HEK293 (cell line): ENCODE results near the gene ATF6B.
"Not testable (repeated sequence)": the region's sequence is repeated elsewhere in the genome, so short reads cannot be mapped to it uniquely, and the experiment has no call there.

Experiments
- CTCF ChIA-PET: fragments of 350-600 bp; formaldehyde crosslinking; extraction: SDS; loops from one replicate; lab custom pipeline; 2021; ENCODE audit warnings: antibody characterized with exemption; lab: Yijun Ruan, JAX
- POLR2A ChIA-PET: fragments of 300-600 bp; formaldehyde crosslinking; extraction: SDS; loops from one replicate; lab custom pipeline; 2020; ENCODE audit warnings: antibody characterized with exemption, inconsistent platforms; lab: Yijun Ruan, JAX
- H3K27ac ChIP-seq: fragments of 200-500 bp; sonication (Bioruptor generic); 2 replicates; pipeline ENCODE4 v1.5.1; 2014; ENCODE audit warnings: low read depth, low read length, control low read depth, inconsistent platforms; ENCODE audit errors: extremely low read depth
- H3K36me3 ChIP-seq, 2 experiments: fragments of 200-500 bp in 1 of 2; sonication (Bioruptor generic) in 1 of 2; 1 replicate in 1 of 2; 2 replicates in 1 of 2; pipeline ENCODE4 v1.5.1; 2014 to 2017; ENCODE audit warnings: inconsistent platforms in 2 of 2, low read length in 2 of 2; ENCODE audit not compliant: control insufficient read depth in 2 of 2, insufficient read depth in 1 of 2
- H3K4me1 ChIP-seq: fragments of 200-500 bp; sonication (Bioruptor generic); 2 replicates; pipeline ENCODE4 v1.5.1; 2014; ENCODE audit warnings: mild to moderate bottlenecking, low read length, inconsistent platforms; ENCODE audit not compliant: control insufficient read depth, insufficient read depth
- H3K4me3 ChIP-seq: 2 replicates; pipeline ENCODE4 v1.5.1; 2011; ENCODE audit warnings: low read depth, mild to moderate bottlenecking, control low read depth, low read length, moderate library complexity
- H3K9me3 ChIP-seq: fragments of 200-500 bp; sonication (Bioruptor generic); 2 replicates; pipeline ENCODE4 v1.5.1; 2014; ENCODE audit warnings: low read depth, low read length, inconsistent platforms; ENCODE audit not compliant: control insufficient read depth, insufficient read depth
- GLI4 ChIP-seq: fragments of 450-650 bp; formaldehyde crosslinking; IDR thresholded peaks from 2 replicates; pipeline ENCODE4 v1.5.1; 2016; ENCODE audit warnings: missing biosample characterization, missing genetic modification characterization
- SP2 ChIP-seq: fragments of 450-650 bp; formaldehyde crosslinking; IDR thresholded peaks from 2 replicates; pipeline ENCODE4 v1.5.1; 2016; ENCODE audit warnings: missing biosample characterization, missing genetic modification characterization
- TRIM28 ChIP-seq: IDR thresholded peaks from 2 replicates; pipeline ENCODE4 v1.6.1; 2011; ENCODE audit warnings: low read length, control low read depth, borderline replicate concordance
- ZBTB8A ChIP-seq: fragments of 450-650 bp; formaldehyde crosslinking; IDR thresholded peaks from 2 replicates; pipeline ENCODE4 v1.5.1; 2016; ENCODE audit warnings: missing biosample characterization, missing genetic modification characterization
- ZFP37 ChIP-seq: fragments of 450-650 bp; formaldehyde crosslinking; IDR thresholded peaks from 2 replicates; pipeline ENCODE4 v1.5.1; 2016; ENCODE audit warnings: missing biosample characterization, missing genetic modification characterization
- ZIC2 ChIP-seq: fragments of 450-650 bp; formaldehyde crosslinking; IDR thresholded peaks from 2 replicates; pipeline ENCODE4 v1.5.1; 2016; ENCODE audit warnings: missing biosample characterization, missing genetic modification characterization
- ZNF184 ChIP-seq: fragments of 450-650 bp; IDR thresholded peaks from 2 replicates; pipeline ENCODE4 v1.5.1; 2018; ENCODE audit warnings: missing biosample characterization, mild to moderate bottlenecking, missing genetic modification characterization
- ZNF214 ChIP-seq: fragments of 450-650 bp; formaldehyde crosslinking; IDR thresholded peaks from 2 replicates; pipeline ENCODE4 v1.5.1; 2017; ENCODE audit warnings: missing biosample characterization, mild to moderate bottlenecking, missing genetic modification characterization, borderline replicate concordance
- ZNF248 ChIP-seq: fragments of 450-650 bp; formaldehyde crosslinking; IDR thresholded peaks from 2 replicates; pipeline ENCODE4 v1.5.1; 2017; ENCODE audit warnings: missing biosample characterization, missing genetic modification characterization
- ZNF311 ChIP-seq: fragments of 450-650 bp; formaldehyde crosslinking; IDR thresholded peaks from 2 replicates; pipeline ENCODE4 v1.5.1; 2017; ENCODE audit warnings: missing biosample characterization, missing genetic modification characterization, borderline replicate concordance
- ZNF549 ChIP-seq: fragments of 450-650 bp; IDR thresholded peaks from 2 replicates; pipeline ENCODE4 v1.5.1; 2018; ENCODE audit warnings: missing biosample characterization, missing genetic modification characterization, mild to moderate bottlenecking, inconsistent platforms, moderate library complexity
- ZNF555 ChIP-seq: fragments of 450-650 bp; formaldehyde crosslinking; conservative IDR thresholded peaks from 2 replicates; pipeline ENCODE4 v1.5.1; 2017; ENCODE audit warnings: missing biosample characterization, mild to moderate bottlenecking, missing genetic modification characterization, inconsistent platforms
- ZNF558 ChIP-seq: fragments of 450-650 bp; formaldehyde crosslinking; IDR thresholded peaks from 2 replicates; pipeline ENCODE4 v1.5.1; 2016; ENCODE audit warnings: missing biosample characterization, missing genetic modification characterization
- ZNF610 ChIP-seq: fragments of 450-650 bp; formaldehyde crosslinking; IDR thresholded peaks from 2 replicates; pipeline ENCODE4 v1.5.1; 2016; ENCODE audit warnings: missing biosample characterization, missing genetic modification characterization, borderline replicate concordance
- ZNF623 ChIP-seq: fragments of 450-650 bp; formaldehyde crosslinking; IDR thresholded peaks from 2 replicates; pipeline ENCODE4 v1.5.1; 2016; ENCODE audit warnings: missing biosample characterization, missing genetic modification characterization
- ZNF76 ChIP-seq: fragments of 450-650 bp; formaldehyde crosslinking; IDR thresholded peaks from 2 replicates; pipeline ENCODE4; 2016; ENCODE audit warnings: low read depth, missing biosample characterization, missing genetic modification characterization, borderline replicate concordance
- TF ChIP-seq, protein P1 (sequence below): fragments of 450-650 bp; formaldehyde crosslinking; IDR thresholded peaks from 2 replicates; pipeline ENCODE4 v1.5.1; 2016; ENCODE audit warnings: missing biosample characterization, missing genetic modification characterization
- TF ChIP-seq, protein P2 (sequence below): fragments of 450-650 bp; formaldehyde crosslinking; IDR thresholded peaks from 2 replicates; pipeline ENCODE4 v1.5.1; 2017; ENCODE audit warnings: missing biosample characterization, missing genetic modification characterization
- TF ChIP-seq, protein P3 (sequence below): fragments of 450-650 bp; formaldehyde crosslinking; IDR thresholded peaks from 2 replicates; pipeline ENCODE4 v1.5.1; 2017; ENCODE audit warnings: missing biosample characterization, missing genetic modification characterization
- TF ChIP-seq, protein P4 (sequence below): fragments of 450-650 bp; formaldehyde crosslinking; IDR thresholded peaks from 2 replicates; pipeline ENCODE4 v1.5.1; 2016; ENCODE audit warnings: missing biosample characterization, missing genetic modification characterization
- TF ChIP-seq, protein P5 (sequence below): fragments of 450-650 bp; formaldehyde crosslinking; IDR thresholded peaks from 2 replicates; pipeline ENCODE4 v1.5.1; 2017; ENCODE audit warnings: missing biosample characterization, missing genetic modification characterization

The ATF6B gene

DNA sequence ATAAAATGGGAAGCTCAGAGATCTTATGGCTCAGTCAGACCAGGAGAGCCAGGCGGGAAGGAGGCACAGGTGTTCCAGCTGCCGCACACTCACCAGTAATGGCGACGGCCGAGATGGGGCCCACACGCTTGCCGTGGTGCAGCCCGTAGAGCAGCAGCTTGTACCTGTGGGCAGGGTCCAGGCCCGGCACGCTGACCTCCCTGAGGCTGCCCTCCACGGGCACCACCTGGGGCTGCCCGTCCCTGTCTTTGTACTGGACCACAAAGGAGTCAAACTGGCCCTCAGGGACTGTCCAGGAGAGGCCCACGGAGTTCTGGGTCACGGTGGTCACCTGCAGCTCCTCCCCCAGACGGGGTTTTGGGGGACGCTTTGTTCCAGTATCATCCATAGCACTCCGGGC, 58.6 kb downstream of the ATF6B start:
- no peak overlapping the region for H3K4me3 ChIP-seq
- H3K9me3 ChIP-seq, result no peaks in the 10 kb centered on the region
- POLR2A ChIA-PET, result no interaction called here
- CTCF ChIA-PET, result interaction anchor here (1.2 to 1.8 kb wide), 2 partner anchors 21 to 47 kb away, joined by 3 to 8 read pairs; no protein-coding TSS in a partner anchor
- H3K36me3 ChIP-seq, result no peaks in the 10 kb centered on the region
- H3K27ac ChIP-seq, result no peak overlapping the region
- TF ChIP-seq ZNF184 (tag by site-specific recombination) (no peak), ZNF558 (tag by site-specific recombination) (no peak), ZNF311 (tag by site-specific recombination) (no peak), ZNF555 (tag by site-specific recombination) (no peak)
- TF ChIP-seq, protein P1, sequence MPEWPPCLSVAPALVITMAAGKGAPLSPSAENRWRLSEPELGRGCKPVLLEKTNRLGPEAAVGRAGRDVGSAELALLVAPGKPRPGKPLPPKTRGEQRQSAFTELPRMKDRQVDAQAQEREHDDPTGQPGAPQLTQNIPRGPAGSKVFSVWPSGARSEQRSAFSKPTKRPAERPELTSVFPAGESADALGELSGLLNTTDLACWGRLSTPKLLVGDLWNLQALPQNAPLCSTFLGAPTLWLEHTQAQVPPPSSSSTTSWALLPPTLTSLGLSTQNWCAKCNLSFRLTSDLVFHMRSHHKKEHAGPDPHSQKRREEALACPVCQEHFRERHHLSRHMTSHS (tag by site-specific recombination), result no peak
- no peaks in the 10 kb centered on the region for H3K4me1 ChIP-seq

DNA sequence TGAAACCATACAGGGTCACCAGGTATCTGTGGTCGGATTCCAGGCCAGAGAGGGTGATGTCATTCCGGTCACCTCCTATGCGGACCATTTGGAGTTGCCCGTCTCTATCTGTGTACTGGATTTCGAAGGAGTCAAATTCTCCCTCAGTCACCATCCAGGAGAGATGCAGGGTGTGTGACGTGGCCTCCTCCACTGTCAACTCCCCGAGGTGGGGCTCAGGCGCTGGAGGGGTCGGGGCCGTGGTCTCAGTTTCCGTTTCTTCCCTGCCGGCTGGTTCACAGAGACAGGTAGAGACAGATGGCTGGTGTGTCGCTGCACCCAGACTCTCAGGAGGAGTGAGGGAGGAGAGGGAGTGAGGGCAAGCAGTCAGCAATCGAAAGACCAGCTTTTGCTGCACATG, 59.2 kb downstream of the ATF6B start:
- POLR2A ChIA-PET, result no interaction called here
- Histone ChIP-seq H3K4me1 (no peaks in the 10 kb centered on the region), H3K36me3 (no peaks in the 10 kb centered on the region), H3K4me3 (no peak overlapping the region), H3K27ac (no peak overlapping the region), H3K9me3 (no peaks in the 10 kb centered on the region)
- TF ChIP-seq ZNF214 (tag by site-specific recombination) (no peak), ZNF76 (tag by site-specific recombination) (no peak), ZNF248 (tag by site-specific recombination) (no peak), ZBTB8A (tag by site-specific recombination) (no peak), ZNF549 (tag by site-specific recombination) (no peak), GLI4 (tag by site-specific recombination) (no peak), TRIM28 (no peak), ZNF610 (tag by site-specific recombination) (no peak), SP2 (tag by site-specific recombination) (no peak), ZIC2 (tag by site-specific recombination) (no peak), ZFP37 (tag by site-specific recombination) (no peak), ZNF623 (tag by site-specific recombination) (no peak)
- TF ChIP-seq, protein P2, sequence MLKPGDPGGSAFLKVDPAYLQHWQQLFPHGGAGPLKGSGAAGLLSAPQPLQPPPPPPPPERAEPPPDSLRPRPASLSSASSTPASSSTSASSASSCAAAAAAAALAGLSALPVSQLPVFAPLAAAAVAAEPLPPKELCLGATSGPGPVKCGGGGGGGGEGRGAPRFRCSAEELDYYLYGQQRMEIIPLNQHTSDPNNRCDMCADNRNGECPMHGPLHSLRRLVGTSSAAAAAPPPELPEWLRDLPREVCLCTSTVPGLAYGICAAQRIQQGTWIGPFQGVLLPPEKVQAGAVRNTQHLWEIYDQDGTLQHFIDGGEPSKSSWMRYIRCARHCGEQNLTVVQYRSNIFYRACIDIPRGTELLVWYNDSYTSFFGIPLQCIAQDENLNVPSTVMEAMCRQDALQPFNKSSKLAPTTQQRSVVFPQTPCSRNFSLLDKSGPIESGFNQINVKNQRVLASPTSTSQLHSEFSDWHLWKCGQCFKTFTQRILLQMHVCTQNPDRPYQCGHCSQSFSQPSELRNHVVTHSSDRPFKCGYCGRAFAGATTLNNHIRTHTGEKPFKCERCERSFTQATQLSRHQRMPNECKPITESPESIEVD, result no peak
- TF ChIP-seq, protein P3, sequence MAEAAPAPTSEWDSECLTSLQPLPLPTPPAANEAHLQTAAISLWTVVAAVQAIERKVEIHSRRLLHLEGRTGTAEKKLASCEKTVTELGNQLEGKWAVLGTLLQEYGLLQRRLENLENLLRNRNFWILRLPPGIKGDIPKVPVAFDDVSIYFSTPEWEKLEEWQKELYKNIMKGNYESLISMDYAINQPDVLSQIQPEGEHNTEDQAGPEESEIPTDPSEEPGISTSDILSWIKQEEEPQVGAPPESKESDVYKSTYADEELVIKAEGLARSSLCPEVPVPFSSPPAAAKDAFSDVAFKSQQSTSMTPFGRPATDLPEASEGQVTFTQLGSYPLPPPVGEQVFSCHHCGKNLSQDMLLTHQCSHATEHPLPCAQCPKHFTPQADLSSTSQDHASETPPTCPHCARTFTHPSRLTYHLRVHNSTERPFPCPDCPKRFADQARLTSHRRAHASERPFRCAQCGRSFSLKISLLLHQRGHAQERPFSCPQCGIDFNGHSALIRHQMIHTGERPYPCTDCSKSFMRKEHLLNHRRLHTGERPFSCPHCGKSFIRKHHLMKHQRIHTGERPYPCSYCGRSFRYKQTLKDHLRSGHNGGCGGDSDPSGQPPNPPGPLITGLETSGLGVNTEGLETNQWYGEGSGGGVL, result no peak
- TF ChIP-seq, protein P4, sequence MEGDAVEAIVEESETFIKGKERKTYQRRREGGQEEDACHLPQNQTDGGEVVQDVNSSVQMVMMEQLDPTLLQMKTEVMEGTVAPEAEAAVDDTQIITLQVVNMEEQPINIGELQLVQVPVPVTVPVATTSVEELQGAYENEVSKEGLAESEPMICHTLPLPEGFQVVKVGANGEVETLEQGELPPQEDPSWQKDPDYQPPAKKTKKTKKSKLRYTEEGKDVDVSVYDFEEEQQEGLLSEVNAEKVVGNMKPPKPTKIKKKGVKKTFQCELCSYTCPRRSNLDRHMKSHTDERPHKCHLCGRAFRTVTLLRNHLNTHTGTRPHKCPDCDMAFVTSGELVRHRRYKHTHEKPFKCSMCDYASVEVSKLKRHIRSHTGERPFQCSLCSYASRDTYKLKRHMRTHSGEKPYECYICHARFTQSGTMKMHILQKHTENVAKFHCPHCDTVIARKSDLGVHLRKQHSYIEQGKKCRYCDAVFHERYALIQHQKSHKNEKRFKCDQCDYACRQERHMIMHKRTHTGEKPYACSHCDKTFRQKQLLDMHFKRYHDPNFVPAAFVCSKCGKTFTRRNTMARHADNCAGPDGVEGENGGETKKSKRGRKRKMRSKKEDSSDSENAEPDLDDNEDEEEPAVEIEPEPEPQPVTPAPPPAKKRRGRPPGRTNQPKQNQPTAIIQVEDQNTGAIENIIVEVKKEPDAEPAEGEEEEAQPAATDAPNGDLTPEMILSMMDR, result no peak
- TF ChIP-seq, protein P5, sequence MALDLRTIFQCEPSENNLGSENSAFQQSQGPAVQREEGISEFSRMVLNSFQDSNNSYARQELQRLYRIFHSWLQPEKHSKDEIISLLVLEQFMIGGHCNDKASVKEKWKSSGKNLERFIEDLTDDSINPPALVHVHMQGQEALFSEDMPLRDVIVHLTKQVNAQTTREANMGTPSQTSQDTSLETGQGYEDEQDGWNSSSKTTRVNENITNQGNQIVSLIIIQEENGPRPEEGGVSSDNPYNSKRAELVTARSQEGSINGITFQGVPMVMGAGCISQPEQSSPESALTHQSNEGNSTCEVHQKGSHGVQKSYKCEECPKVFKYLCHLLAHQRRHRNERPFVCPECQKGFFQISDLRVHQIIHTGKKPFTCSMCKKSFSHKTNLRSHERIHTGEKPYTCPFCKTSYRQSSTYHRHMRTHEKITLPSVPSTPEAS, result no peak
- CTCF ChIA-PET, result interaction anchor here (1.2 to 1.8 kb wide), 2 partner anchors 21 to 48 kb away, joined by 3 to 8 read pairs; no protein-coding TSS in a partner anchor

DNA sequence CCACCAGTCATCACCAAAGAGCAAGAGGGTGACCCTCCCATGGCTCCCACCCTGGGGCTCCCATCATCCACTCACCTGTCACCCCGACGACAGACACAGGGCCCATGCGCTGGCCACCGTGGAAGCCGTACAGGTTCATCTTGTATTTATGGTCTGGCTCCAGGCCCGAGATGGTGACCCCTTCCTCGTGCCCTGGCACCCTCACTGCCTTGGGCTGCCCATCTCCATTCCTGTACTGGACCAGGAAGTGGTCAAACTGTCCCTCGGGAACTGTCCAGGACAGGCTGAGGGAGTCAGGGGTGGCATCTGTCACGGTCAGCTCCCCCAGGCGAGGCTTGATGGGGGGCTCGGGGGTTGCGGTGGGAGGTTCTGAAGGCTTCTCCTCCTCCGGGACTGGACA, 59.7 kb downstream of the ATF6B start:
- H3K4me3 ChIP-seq, H3K27ac ChIP-seq, H3K4me1 ChIP-seq, H3K9me3 ChIP-seq, POLR2A ChIA-PET, H3K36me3 ChIP-seq: not testable (repeated sequence)
- CTCF ChIA-PET, result interaction anchor here (1.8 kb wide), 1 partner anchor 20 kb away, joined by 8 read pairs; no protein-coding TSS in a partner anchor

DNA sequence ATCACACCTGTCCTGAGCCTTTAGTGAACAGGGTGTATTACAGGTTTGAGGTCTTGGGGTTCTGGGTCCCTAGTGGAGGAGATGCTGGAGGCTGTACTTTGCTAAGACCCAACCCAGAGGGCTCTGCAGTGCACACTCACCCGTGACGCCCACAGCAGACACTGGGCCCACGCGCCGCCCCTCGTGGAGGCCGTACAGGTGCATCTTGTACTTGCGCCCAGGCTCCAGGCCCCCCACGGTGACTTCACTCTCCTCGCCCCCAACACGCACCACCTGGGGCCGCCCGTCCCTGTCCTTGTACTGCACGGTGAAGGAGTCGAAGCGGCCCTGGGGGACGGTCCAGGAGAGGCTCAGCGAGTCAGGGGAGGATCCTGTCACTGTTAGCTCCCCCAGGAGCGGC, 60.5 kb downstream of the ATF6B start:
- H3K27ac ChIP-seq, H3K4me3 ChIP-seq, POLR2A ChIA-PET, H3K36me3 ChIP-seq, H3K4me1 ChIP-seq, CTCF ChIA-PET, H3K9me3 ChIP-seq: not testable (repeated sequence)
